ENCODE measurements around the gene LDLRAD3.
A peak's percentile ranks its signal among the peaks of the same experiment; 100 is the strongest.

Gene LDLRAD3

DNA sequence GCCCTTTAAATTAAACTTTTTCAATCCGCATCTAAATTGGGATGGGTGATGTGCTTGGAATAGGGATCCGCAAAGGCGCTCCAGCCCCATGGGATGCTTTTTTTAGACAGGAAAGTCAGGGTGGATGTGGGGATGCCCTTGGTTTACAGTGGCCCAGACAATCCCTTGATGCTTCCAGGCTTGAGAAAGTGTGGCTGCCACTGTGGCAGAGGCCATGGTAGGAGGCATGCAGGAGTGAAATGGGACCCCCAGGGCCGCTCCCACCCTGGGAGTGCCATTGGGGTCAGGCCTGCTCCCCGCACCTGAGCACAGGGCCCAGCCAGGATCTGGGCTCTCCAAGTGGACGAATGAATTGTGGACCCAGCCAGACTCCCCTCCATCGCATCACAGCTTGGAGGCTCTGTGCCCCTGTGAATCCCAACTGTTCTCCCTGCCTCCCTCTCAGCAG lies 269.6 kb downstream of the LDLRAD3 start:
- DNase-seq (ENCODE audit: low read depth): no peak

DNA sequence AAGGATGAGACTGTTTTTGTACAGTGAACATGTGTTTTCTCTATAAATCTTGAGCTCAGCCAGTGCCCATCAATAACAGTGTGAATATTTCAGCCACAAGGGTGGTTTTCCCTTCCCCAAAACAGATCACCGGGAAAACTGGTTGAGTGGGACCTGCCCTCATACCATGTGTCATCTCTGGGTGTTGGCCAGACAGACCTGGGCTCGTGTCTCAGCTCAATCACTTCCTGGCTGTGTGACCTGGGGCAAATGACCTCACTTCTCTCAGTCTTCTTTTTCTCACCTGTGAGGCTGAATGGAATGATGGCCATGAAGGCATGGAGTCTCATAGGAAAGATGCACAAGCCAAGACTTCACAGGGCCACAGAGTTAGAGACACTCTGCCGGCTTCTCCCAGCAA lies 270.6 kb downstream of the LDLRAD3 start:
- DNase-seq (ENCODE audit: low read depth): no peak

DNA sequence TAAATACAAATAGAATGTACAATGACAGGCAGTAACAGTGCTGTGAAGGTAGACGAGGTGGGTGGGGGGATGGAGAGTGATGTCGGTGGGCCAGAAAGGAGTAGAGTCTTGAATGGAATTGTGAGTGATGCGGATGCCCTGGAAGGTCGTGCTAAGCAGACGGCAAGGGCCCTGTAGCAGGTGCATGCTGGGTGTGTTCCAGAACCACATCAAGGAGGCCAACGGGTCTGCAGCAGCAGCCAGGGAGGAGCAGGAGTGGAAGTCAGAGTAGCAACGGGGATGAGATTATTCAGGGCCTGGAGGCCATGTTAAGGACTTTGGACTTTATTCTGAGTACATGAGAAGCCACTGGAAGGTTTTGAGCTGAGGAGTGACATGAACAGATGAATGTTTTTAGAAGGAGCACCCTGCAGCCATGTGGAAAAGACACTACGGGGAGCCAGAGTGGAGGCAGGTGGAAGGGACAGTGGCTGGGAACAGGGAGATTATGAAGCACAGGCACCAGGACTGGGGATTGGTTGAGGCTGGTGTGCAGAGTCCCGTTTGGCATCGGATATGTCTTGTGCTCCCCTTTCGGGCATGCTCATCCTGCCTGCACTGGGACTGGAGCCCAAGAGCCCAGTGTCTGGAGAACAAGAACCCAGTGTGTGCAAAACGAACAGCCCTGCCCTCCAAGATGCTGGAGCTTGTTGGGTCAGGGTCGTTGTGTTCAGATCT lies 271.3 kb downstream of the LDLRAD3 start:
- no peak for DNase-seq (ENCODE audit: low read depth)

DNA sequence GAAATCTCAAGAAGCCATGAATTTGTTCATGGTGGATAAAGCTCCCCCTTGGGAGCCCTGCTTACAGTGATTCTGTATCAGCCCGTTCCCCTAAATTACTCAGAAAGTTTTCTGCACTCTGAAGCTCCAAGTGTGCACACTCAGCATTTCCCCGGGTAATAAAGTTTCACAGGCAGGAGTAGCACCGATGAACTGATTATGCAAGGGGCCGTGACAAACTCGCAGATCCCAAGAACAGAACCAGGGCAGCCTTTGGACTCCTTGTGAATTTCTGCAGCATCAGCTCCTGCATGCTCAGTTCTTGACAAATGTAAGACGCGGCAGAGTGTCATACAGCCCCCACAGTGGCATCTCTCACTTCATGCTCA lies 271.8 kb downstream of the LDLRAD3 start:
- no peak for DNase-seq (ENCODE audit: low read depth)

DNA sequence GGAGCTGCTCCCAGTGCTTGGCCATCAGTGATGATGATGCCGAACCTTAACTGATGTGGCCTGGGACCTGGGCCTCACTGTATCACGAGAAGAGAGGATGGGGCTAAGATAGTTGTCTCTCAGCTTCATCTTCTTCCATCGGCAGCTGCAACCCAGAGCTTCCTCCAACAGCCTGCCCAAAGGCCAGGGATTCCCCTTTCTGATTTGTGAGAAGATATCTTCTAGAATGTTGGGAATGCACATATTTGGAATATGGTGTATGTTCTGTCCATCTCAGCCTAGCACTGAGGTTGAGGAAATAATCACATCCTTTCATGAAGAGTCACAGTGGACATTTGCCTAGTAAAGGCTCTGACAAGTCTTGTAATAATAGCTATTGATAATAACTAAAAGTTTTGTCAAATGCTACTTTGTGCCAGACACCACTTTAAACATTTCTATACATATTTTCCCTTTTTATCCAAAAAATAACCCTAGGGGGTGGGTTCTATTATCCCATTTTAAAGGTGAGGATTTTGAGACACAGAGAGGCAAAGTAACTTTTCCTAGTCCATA lies 272.3 kb downstream of the LDLRAD3 start:
- no peak for DNase-seq (ENCODE audit: low read depth)

DNA sequence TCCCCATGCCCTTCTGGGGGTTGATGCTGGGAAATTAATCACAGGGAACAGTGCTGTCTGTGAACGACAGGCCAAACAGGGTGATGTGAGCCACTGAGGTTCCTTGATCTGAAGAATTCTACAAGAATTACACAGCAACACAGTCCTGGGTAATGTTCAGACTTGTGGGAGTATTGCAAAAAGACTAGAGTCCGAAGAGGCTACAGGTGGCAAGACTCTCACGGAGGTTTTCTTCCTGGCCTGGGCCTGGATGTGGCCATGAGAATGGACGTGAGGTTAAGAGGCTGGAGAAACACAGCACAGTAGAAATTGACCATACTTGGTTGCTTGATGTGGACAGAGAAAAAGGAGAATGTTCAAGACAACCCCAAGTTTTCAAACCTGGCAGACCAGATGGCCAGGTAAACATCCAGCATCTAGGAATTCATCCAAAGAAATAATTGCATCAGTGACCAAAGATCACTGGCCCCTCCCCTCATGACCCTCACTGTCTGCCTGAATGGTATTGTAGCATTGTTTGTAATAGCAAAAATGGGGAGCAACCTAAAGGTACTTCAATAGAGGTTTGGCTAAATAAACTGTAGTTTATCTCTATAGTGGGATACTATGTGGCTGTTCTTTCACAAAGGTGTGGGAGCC lies 274.5 kb downstream of the LDLRAD3 start:
- DNase-seq (ENCODE audit: low read depth): no peak

DNA sequence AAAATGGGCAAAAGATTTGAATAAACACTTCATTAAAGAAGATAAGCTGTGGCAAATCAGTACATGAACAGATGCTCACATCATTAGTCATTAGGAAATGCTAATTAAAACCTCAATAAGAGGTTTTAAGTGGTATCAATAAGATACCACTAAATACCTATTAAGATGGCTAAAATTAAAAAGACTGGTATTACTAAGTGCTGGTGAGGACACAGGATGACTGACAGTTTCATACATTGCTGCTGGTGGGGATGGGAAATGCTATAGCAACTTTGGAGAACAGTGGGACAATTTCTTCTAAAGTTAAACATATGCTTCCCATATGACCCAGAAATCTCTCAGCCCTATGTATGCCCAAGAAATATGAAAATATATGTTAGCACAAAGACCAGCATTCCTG lies 276.1 kb downstream of the LDLRAD3 start:
- DNase-seq (ENCODE audit: low read depth): no peak

DNA sequence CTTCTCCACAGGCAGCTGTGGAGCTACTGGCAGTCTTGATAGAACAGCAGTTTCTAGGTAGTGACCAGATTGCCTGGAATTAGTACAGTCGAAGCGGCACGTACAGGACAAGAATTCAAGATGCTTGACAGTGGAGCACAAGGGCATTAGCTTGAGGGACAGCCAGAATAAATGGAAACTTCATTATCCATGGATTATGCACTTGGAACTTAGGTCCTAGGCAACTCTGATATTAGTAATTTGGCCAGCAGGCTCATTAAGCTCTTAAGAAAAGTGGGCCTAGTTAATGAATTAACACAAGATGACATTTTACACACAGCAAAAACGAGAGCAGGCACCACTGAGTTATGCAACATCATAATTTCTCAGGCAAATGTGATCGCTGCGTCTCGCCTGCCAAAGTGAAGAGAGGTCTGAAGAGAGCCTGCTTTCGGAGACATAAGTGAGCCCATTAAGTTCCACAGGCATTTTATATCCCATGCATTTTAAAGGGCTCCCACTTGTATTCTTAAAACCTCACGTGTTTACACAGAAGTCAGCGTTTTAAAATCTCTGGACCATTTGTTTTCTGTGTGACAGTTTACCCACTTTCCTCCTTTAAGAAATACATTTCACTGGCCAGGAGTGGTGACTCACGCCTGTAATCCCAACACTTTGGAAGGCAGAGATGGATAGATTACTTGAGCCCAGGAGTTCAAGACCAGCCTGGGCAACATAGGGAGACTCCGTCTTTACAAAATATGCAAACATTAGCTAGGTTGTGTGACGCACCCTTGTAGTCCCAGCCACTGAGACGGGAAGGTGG lies 279.2 kb downstream of the LDLRAD3 start:
- peak; percentile 6 for DNase-seq (ENCODE audit: low read depth)

DNA sequence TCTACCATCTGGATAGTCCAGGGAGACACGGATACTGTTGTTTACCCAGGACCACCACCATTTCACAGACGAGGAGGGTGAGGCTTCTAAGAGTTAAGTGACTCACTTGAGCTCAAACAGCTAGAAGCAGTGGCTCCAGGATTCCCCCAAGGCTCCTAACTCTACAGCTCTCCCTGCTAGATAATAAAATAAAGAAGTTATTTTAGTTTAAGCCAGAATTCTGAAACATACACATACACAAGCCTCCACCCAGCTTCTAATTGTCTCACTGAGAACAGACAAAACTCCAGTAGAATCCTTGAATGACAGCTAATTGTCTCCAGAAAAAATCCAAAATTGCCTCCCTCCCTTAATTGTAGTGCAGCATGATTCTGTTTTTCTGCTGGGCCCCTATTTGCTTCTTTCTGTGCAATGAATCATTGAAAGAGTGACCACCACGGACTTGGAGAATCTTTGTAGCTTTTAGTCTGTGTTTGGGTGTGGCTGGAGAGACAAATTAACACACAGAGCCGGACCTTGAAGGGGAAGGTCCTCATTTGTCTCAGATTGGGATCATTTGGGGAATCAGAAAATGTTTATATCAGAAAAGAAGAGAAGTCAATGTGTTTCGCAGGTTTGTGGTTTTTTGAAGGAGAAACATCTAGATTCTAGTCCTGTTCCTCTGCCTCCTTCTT lies 280.5 kb downstream of the LDLRAD3 start:
- no peak for DNase-seq (ENCODE audit: low read depth)

DNA sequence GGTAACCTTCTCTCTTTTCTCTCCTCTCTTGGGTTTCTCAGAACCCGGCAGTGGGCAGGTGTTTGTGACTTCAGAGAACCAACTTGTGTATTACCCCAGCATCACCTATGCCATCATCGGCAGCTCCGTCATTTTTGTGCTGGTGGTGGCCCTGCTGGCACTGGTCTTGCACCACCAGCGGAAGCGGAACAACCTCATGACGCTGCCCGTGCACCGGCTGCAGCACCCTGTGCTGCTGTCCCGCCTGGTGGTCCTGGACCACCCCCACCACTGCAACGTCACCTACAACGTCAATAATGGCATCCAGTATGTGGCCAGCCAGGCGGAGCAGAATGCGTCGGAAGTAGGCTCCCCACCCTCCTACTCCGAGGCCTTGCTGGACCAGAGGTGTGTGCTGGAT lies 283.2 kb downstream of the LDLRAD3 start:
- no peak for DNase-seq (ENCODE audit: low read depth)

DNA sequence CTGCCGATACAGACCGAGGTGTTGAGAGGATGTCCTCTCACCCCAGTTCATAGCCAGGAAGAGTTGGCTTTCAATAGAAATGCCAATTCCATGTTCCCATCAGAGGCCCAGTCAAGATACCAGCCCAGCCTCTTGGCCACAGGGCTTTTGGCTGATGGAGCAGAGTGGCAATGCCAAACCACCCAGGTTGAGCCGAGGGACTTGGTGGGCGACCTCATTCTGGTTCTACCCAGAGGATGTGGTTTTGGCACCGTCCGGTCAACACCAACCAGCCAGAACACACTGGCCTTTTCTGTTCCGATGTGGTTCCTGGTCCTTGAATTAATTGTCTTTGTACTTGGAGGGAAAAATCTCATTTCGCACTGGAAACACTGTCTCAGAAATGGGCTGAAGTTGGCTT lies 284.8 kb downstream of the LDLRAD3 start:
- DNase-seq (ENCODE audit: low read depth): no peak

DNA sequence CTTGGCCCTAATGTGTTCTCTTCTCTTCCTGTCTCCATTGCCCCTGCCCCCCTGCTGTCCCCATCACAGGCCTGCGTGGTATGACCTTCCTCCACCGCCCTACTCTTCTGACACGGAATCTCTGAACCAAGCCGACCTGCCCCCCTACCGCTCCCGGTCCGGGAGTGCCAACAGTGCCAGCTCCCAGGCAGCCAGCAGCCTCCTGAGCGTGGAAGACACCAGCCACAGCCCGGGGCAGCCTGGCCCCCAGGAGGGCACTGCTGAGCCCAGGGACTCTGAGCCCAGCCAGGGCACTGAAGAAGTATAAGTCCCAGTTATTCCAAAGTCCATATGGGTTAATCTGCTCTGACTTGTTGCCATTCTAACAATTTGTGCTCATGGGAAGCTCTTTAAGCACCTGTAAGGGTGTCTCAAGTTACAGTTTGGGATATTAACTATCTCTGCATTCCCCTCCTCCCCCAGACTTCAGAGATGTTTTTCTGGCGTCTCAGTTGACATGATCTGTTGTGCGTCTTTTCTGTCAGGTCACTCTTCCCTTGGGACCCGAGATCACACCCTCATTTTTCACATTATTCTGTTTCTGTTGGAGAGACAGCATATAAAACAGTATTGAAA lies 285.3 kb downstream of the LDLRAD3 start:
- no peak for DNase-seq (ENCODE audit: low read depth)

DNA sequence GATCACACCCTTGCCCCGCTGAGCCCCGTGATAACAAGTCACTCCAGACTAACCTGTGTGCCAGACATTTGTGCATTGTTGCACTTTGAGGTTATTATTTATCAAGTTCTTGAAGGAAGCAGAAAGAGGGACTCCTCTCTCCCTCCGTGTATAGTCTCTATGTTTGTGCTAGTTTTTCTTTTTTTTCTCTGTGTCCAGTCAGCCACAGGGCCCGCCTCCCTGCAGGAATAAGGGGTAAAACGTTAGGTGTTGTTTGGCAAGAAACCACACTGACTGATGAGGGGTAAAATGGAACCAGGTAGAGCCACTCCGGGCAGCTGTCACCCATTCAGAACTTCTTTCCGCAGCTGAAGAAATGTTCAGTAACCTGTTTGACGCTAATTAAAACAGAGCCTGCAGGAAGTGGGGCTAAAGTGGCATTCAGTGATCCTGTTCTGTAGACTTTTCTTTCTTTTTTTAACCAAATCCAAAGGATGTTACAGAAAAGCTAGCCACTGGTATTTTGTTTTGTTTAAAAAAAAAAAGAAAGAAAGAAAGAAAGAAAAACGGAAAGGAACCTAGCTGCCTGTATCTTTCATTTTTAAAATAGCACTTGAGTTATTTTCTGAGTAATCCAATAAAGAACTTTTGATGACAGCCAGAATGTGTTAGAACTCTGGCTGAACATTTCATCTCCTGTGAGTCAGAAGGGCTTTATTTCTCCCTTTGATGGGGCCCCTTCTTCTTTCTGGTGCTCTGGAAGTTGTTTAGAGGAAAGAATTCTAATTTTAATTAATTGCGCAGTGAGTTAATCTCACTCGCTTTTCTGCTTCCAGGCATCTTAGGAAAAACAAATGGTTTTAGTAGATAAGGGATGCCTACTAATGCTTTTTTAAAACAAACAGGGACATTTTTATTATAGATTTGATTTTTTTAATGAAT lies 287.2 kb downstream of the LDLRAD3 start:
- peak; percentile 44 for DNase-seq (ENCODE audit: low read depth)

DNA sequence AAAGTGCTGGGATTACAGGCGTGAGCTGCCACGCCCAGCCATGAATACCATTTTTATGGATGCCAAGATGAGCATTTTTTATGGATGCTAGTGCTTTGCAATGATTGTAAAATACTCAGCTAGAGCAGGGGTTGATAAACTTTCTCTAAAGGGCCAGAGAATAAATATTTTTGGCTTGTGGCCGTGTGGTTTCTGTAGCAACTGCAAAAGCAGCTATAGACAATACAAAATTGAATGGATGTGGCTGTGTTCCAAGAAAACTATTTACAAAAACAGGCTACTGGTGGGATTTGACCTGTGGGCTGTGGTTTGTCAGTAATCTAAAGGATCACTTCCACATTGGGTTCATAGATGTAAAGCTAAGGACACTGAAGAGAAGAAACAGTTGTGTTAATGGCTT lies 289.3 kb downstream of the LDLRAD3 start:
- peak; percentile 13 for DNase-seq (ENCODE audit: low read depth)

DNA sequence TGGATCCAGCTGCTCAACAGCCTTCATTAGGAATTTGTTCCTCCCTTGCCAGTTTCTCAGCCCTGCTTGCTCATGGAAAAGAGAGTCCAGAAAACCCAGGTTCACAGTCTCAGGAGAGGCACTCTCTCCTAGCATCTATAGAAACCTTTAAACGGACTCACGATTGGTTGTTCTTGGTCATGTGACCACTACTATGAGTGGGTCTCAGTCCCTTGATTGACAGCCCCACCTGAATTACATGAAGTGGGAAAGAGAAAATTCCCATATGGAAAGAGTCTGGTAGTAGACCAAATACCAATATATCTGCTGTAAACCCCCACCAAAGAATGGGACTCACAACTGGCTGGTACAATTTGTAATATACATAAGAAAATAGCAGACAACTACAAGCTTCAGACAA lies 291.0 kb downstream of the LDLRAD3 start:
- no peak for DNase-seq (ENCODE audit: low read depth)

DNA sequence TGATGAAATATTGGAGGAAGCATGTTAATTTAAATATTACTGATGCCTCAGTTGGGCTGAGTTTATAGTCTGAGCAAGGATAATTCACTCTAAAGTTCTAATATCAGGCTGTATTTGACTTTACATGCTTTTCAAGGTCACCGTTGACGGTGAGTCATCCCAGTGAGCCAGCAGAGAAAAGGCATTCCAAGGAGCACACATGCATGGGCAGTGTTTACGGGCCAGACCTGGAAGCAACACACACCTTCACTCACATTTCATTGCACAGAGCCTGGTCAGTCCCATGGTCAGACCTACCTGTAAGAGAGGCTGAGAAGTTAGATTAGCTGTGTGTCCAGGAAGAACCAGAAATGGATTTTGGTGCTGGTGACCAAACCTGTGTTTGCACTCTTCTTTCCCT lies 291.9 kb downstream of the LDLRAD3 start:
- no peak for DNase-seq (ENCODE audit: low read depth)

DNA sequence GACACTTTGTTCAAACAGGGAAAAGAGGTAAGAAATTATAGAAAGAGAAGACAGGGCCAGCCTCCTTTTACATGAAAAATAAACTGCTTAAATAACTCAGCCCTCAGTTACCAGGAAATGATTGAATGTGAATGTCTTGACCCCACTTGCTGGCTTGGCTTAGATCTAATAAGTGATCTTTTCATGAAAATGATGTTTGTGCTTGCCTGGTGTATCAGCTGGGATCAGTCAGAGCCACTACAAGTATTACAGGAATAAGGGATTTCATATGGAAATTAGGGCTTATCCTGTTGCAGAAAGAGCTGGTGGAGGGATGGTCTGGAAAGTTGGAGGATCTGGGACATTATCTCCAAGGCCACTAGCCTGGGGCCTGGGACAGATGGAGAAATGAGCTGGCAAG lies 293.5 kb downstream of the LDLRAD3 start:
- no peak for DNase-seq (ENCODE audit: low read depth)

DNA sequence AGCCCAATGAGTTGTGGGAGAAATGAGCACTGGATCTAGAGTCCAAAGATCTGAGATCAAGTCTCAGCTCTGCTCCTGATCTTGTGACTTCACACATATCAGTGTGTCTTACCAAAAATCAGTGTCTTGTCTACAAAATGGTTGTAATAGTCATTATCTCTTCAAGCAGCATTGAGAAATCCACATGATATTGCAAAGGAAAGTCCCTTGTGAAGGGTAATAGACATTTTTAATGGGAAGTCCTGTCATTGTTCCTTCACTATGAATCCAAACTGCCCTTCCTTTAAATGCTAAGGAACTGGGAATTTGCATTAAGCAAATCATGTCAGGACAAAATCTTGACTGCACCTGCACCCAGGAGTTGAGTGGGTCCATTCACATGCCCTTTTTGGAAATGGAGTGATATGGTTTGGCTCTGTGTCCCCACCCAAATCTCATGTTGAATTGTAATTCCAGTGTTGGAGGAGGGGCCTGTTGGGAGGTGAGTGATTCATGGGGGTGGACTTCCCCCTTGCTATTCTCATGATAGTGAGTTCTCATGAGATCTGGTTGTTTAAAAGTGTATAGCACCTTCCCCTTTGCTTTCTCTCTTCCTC lies 294.3 kb downstream of the LDLRAD3 start:
- no peak for DNase-seq (ENCODE audit: low read depth)

DNA sequence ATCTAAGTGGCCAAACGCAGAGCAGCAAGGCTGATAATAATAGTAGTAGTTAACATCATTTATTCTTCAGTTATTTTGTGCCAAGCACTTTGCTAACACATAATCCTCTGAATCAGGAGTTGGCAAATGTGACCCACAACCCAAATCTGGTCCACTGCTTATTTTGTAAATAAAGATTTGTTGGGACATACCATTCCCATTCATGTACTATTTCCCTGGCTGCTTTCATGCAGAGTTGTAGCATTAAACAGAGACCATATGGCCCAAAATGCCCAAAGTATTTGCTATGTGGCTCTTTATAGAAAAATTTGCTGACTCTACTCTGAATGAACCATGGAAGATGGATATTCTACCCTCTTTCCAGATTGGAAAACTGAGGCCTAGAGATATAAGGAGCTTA lies 295.0 kb downstream of the LDLRAD3 start:
- no peak for DNase-seq (ENCODE audit: low read depth)

DNA sequence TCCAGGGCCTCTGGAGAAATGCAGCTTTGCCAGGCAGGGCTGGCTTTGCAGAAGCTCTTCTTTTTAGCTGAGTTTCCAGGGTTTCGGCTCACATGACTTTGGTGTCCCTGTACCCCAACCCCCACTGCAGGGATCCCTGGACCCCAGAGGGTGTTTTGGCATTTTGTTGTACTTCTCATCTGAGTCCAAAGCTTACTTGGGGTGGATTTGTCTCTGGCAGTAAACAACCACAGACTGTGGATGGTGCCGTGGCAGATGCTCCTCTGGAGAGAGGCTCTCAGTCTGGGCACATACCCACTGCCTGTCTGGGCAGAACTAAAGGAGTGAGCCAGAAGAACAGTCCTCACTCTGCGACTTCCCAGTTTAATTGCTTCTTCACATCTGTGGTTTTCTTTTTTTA lies 295.8 kb downstream of the LDLRAD3 start:
- DNase-seq (ENCODE audit: low read depth): no peak
